Omental fat pad (tissue), 4 donors: Measurements from ENCODE around the gene FAM184B. TPM values are rescaled to one million over a fixed set of nuclear protein-coding genes. Genes with fewer than 3 reads are reported as not detected.

Experiments used
- ATAC-seq: fragments of 150-250 bp; one replicate; pipeline ENCODE4 v1.9.1; 2016; ENCODE audit warnings: mild to moderate bottlenecking, moderate library complexity; ENCODE audit not compliant: low FRiP score
- DNase-seq: peaks from one replicate; pipeline ENCODE4 v3.0.0-alpha.2; 2019; ENCODE audit warnings: low spot score
- total RNA-seq, 4 donors: library from RNA; depleted of rRNA; stranded (reverse); fragments of >200 nt; gene quantifications; one replicate each; pipeline ENCODE4 v1.1.0, GENCODE V29; 2016
- TF ChIP-seq, protein P1 (sequence below), 3 donors: fragments of 450-650 bp; IDR thresholded peaks; one replicate each; pipeline ENCODE4 v1.5.1; 2016 to 2017; ENCODE audit warnings: antibody characterized with exemption in 3 of 3, mild to moderate bottlenecking in 3 of 3, moderate library complexity in 2 of 3

FAM184B gene
- total RNA-seq, 4 donors from 2014 or later = not detected

DNA sequence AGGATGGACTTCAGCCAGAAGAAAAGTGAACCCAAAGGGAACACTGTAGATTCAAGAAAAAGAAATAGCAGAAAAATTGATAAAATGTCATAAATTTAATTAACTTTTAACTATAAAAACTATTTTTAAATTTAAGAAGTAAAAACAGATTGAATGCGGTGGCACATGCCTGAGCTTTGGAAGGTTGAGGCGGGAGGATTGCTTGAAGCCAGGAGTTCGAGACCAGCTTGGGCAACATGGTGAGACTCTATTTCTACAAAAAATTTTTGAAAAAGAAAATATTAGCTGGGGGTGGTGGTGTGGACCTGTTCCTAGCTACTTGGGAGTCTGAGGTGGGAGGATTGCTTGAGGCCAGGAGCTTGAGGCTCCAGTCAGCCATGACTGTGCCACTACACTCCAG, 3.0 kb downstream of the FAM184B start:
- no peak for DNase-seq
- TF ChIP-seq, protein P1, sequence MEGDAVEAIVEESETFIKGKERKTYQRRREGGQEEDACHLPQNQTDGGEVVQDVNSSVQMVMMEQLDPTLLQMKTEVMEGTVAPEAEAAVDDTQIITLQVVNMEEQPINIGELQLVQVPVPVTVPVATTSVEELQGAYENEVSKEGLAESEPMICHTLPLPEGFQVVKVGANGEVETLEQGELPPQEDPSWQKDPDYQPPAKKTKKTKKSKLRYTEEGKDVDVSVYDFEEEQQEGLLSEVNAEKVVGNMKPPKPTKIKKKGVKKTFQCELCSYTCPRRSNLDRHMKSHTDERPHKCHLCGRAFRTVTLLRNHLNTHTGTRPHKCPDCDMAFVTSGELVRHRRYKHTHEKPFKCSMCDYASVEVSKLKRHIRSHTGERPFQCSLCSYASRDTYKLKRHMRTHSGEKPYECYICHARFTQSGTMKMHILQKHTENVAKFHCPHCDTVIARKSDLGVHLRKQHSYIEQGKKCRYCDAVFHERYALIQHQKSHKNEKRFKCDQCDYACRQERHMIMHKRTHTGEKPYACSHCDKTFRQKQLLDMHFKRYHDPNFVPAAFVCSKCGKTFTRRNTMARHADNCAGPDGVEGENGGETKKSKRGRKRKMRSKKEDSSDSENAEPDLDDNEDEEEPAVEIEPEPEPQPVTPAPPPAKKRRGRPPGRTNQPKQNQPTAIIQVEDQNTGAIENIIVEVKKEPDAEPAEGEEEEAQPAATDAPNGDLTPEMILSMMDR (IDR thresholded peaks at IDR 0.05) = no peak
- no peak for ATAC-seq

DNA sequence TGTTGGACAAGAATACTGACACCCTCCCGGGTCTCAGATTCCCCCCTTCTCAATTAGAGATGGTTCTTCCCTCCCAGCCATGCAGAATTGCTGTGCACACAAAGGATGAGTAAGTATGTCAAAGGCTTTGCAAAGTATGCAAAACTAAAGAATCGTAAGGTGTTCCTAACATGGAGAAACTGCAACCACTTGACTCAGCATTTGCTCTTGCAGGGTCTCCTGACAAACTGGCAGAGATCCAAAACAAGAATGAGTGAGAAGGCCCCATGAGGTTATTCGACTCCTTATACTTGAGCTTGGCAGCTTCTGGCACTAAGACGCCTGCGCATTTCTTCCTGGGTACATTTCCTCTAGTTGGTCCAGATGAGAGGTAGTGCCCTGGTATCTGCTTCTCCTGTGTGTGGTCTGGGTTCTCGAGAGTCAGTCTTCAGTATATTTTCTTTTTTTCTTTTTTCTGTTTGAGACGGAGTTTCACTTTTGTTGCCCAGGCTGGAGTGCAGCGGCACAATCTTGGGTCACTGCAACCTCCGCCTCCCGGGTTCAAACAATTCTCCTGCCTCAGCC, 8.2 kb downstream of the FAM184B start:
- ATAC-seq (no peak), DNase-seq (no peak)
- TF ChIP-seq, protein P1 (IDR thresholded peaks at IDR 0.05) = no peak

DNA sequence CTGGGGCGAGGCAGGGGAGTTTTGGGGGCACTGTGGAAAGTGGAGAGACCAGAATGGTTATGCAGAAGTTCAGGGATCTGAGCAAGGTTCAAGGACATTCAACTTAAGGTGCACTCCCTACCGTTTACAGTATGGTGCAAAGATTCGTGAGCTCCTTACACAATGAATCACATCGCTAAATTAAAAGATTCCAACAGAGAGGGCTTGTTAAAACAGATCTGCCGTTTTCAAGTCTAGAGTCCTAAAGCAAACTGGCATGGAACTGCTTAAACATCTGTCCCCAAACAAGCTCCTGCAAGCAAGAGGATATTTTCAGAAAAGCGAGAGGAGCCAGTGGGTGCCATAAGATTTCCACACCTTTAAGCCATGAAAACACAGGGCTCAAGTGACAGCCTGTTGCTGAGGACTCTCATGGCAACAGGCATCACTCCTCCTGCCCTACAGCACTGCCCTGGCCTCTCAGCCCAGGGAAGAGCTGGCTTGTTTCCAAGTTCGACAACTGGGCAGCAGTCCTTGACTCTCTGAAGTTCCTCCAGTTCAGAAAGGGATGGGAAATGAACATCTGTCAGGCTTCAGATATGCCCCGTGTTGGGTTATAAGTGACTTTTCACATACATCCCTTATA, 10.0 kb downstream of the FAM184B start:
- DNase-seq = no peak

DNA sequence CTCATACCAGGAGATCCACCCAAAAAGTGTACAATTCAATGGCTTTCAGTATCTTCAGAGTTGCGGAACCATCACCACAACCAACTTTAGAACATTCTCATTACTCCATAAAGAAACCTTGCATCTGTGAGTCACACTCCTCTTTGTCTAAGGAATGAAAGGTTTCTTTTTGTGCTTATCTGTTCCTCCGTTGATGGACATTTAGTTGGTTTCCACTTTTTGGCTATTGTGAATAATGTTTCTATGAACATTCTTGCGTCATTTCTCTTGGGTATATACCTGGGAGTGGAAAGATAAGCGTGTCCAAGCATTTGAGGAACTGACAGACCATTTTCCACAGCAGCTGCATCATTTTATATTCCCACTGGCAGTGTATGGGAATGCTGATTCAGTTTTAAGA, 10.6 kb downstream of the FAM184B start:
- ATAC-seq (no peak), DNase-seq (no peak)

More for the DNA sequence above, 10.0 kb downstream of the FAM184B start:
- TF ChIP-seq, protein P1 (IDR thresholded peaks at IDR 0.05) = no peak
- ATAC-seq = no peak

DNA sequence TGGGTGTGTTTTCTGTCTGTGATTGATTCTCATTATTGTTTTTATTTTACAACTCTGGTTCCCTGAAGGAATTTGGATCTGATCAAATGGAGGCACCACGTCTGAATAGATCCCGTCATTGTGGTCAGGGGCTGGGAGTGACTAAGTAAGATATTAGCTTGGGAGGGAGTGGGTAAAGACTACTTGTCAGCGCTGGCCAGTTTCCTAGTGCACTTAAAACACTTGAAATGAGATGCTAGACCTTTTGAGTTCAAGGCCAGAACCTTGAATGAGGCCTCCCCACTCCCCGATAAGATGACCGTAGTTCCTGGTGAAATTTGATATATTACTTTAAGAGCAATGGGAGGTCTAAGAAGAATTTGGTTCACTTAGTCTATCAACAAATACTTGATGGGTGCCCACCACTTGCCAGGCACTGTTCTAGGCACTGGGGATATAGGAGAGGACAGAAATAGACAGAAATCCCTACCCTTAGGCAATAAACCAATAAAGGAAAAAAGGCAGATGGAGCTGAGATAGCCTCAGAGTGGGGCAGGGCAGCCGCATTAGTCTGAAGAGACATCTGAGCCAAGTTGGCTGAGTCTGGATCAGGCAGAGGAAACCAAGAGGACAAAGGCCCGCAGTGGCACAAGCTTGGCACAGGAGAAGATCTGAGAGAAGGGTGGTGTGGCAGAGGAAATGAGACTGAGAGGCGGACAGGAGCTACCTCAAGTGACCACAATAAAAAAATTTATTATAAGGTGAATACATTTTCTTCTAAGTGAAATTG, 11.8 kb downstream of the FAM184B start:
- DNase-seq (no peak), ATAC-seq (no peak)
- TF ChIP-seq, protein P1 (IDR thresholded peaks at IDR 0.05) = no peak

More for the DNA sequence above, 10.6 kb downstream of the FAM184B start:
- TF ChIP-seq, protein P1 (IDR thresholded peaks at IDR 0.05) = no peak

DNA sequence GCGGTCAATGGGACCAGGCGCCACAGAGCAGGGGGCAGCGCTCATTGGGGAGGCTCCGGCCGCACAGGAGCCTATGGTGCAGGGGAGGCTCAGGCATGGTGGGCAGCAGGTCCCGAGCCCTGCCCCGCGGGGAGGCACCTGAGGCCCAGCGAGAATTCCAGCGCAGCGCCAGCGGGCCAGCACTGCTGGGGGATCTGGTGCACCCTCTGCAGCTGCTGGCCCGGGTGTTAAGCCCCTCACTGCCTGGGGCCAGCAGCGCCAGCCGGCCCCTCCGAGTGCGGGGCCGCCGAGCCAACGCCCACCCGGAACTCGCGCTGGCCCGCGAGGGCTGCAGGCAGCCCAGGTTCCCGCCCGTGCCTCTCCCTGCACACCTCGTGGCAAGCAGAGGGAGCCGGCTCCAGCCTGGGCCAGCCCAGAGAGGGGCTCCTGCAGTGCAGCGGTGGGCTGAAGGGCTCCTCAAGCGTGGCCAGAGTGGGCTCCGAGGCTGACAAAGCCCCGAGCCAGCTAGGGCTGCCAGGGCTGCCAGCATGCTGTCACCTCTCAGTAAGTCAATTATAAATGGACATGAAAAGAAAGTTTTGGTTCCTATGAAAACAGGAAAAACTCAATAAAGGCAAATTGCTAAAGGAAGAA, 14.5 kb downstream of the FAM184B start:
- ATAC-seq (no peak), DNase-seq (no peak)
- TF ChIP-seq, protein P1 (IDR thresholded peaks at IDR 0.05) = no peak
